ENCODE data around the gene SF3B6. TPM values are rescaled to one million over a fixed set of nuclear protein-coding genes. Genes with fewer than 3 reads are reported as not detected.

The SF3B6 gene
- total RNA-seq, 3 donors from 2014 or later: 91.7 to 125 (median 110) TPM

DNA sequence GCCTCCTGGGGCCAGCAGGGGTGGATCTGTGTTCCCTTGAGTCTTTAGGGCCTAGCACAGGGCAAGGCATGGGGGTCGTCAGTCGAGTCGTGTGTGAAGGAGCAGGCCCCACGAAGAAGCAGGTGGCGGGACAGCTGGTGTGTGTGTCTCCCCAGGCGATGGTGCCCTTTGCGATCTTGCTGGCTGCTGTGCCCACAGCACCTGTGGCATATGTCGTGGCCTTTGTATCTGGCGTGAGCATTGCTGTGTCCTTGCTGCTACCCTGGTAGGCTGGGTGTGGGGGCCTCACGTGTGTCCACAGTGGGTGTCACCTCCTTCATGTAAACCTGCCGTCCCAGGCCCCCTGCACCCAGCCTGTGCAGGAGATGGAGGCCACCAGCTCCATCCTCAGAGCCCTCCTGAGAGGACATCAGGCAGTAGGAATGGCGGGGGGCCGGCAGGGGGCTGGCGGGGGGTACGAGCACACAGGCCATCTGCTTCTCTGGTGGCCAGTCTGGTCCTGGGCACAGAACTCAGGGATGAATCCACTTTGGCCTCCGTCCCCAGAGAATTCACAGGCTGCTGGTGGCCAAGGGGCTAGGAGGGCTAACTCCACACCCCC is 53.1 kb downstream of the SF3B6 start:
- intact Hi-C loops (cut with DNase I; ENCODE audit: low total_unique reads): no loop called here
- H3K9me3 ChIP-seq: no peaks in the 10 kb centered on the region
- no peaks in the 10 kb centered on the region for H3K27me3 ChIP-seq
- H3K4me1 ChIP-seq: no peaks in the 10 kb centered on the region
- H3K27ac ChIP-seq: no peak overlapping the region
- H3K4me3 ChIP-seq: no peak overlapping the region
- no peaks in the 10 kb centered on the region for H3K36me3 ChIP-seq
- TF ChIP-seq POLR2AphosphoS5 (IDR thresholded peaks at IDR 0.05): no peak
- TF ChIP-seq, protein P1, sequence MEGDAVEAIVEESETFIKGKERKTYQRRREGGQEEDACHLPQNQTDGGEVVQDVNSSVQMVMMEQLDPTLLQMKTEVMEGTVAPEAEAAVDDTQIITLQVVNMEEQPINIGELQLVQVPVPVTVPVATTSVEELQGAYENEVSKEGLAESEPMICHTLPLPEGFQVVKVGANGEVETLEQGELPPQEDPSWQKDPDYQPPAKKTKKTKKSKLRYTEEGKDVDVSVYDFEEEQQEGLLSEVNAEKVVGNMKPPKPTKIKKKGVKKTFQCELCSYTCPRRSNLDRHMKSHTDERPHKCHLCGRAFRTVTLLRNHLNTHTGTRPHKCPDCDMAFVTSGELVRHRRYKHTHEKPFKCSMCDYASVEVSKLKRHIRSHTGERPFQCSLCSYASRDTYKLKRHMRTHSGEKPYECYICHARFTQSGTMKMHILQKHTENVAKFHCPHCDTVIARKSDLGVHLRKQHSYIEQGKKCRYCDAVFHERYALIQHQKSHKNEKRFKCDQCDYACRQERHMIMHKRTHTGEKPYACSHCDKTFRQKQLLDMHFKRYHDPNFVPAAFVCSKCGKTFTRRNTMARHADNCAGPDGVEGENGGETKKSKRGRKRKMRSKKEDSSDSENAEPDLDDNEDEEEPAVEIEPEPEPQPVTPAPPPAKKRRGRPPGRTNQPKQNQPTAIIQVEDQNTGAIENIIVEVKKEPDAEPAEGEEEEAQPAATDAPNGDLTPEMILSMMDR (IDR thresholded peaks at IDR 0.05): no peak
- no peak for TF ChIP-seq POLR2A (IDR thresholded peaks at IDR 0.05)
- no peak for DNase-seq (ENCODE audit: low spot score in 2 of 2)

- H3K4me3 ChIP-seq: no peak overlapping the region
- intact Hi-C loops (cut with DNase I; ENCODE audit: low total_unique reads): no loop called here
- no peaks in the 10 kb centered on the region for H3K4me1 ChIP-seq
- no peaks in the 10 kb centered on the region for H3K27me3 ChIP-seq
- no peak overlapping the region for H3K27ac ChIP-seq
- H3K9me3 ChIP-seq: no peaks in the 10 kb centered on the region
- no peaks in the 10 kb centered on the region for H3K36me3 ChIP-seq
- TF ChIP-seq, protein P1 (IDR thresholded peaks at IDR 0.05): no peak
- TF ChIP-seq POLR2AphosphoS5 (IDR thresholded peaks at IDR 0.05): no peak
- TF ChIP-seq POLR2A (IDR thresholded peaks at IDR 0.05): no peak
- no peak for DNase-seq (ENCODE audit: low spot score in 2 of 2)
Measured at GRCh38 chr2:24022324-24022974, 53.7 kb downstream of the SF3B6 start.

GRCh38 chr2:24021122-24021998 is 54.8 kb downstream of the SF3B6 start:
- Histone ChIP-seq H3K4me1 (no peaks in the 10 kb centered on the region), H3K36me3 (no peaks in the 10 kb centered on the region), H3K27me3 (no peaks in the 10 kb centered on the region), H3K4me3 (no peak overlapping the region), H3K27ac (peak overlapping the region in 1 of 2 donors; percentile 25), H3K9me3 (no peaks in the 10 kb centered on the region)
- no peak for TF ChIP-seq POLR2AphosphoS5 (IDR thresholded peaks at IDR 0.05)
- no peak for TF ChIP-seq POLR2A (IDR thresholded peaks at IDR 0.05)
- TF ChIP-seq, protein P1 (IDR thresholded peaks at IDR 0.05): no peak
- intact Hi-C loops (cut with DNase I; ENCODE audit: low total_unique reads): no loop called here
- no peak for DNase-seq (ENCODE audit: low spot score in 2 of 2)

- intact Hi-C loops (cut with DNase I; ENCODE audit: low total_unique reads): no loop called here
- Histone ChIP-seq H3K27ac (no peak overlapping the region), H3K4me1 (no peaks in the 10 kb centered on the region), H3K27me3 (no peaks in the 10 kb centered on the region), H3K36me3 (no peaks in the 10 kb centered on the region), H3K4me3 (no peak overlapping the region), H3K9me3 (no peaks in the 10 kb centered on the region)
- DNase-seq (ENCODE audit: low spot score in 2 of 2): no peak
- TF ChIP-seq, protein P1 (IDR thresholded peaks at IDR 0.05): no peak
- TF ChIP-seq POLR2A (IDR thresholded peaks at IDR 0.05): no peak
- no peak for TF ChIP-seq POLR2AphosphoS5 (IDR thresholded peaks at IDR 0.05)
Measured at GRCh38 chr2:24020244-24020643, 55.9 kb downstream of the SF3B6 start.

DNA sequence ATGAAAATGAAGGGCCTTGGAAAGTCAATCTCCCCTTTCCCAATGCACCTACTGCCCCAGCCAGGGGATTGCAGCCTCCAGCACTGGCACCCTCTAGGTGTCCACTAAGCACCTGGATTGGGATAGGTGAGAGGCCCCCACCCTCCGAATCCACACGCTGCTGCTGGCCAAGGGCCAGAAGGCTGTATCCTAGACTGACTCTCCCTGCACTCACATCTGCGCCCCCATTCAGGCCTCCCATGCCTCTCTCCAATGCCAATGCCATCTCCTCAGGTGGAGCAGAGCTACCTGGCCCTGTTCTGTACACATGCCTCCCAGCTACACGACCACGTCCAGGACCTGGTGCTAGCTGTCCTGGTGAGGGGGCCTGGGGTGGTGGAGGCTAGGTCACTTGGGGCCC is 56.4 kb downstream of the SF3B6 start:
- Histone ChIP-seq H3K9me3 (no peaks in the 10 kb centered on the region), H3K4me3 (no peak overlapping the region), H3K36me3 (no peaks in the 10 kb centered on the region), H3K4me1 (no peaks in the 10 kb centered on the region), H3K27ac (no peak overlapping the region), H3K27me3 (no peaks in the 10 kb centered on the region)
- no peak for TF ChIP-seq POLR2A (IDR thresholded peaks at IDR 0.05)
- TF ChIP-seq, protein P1 (IDR thresholded peaks at IDR 0.05): no peak
- TF ChIP-seq POLR2AphosphoS5 (IDR thresholded peaks at IDR 0.05): no peak
- no peak for DNase-seq (ENCODE audit: low spot score in 2 of 2)
- intact Hi-C loops (cut with DNase I; ENCODE audit: low total_unique reads): no loop called here

Data from breast epithelium (tissue), 4 donors.